Measurements from ENCODE around the gene DMAC2.

GRCh38 chr19:41410336-41411054, 29.2 kb downstream of the DMAC2 start:
- TF ChIP-seq, protein P1, sequence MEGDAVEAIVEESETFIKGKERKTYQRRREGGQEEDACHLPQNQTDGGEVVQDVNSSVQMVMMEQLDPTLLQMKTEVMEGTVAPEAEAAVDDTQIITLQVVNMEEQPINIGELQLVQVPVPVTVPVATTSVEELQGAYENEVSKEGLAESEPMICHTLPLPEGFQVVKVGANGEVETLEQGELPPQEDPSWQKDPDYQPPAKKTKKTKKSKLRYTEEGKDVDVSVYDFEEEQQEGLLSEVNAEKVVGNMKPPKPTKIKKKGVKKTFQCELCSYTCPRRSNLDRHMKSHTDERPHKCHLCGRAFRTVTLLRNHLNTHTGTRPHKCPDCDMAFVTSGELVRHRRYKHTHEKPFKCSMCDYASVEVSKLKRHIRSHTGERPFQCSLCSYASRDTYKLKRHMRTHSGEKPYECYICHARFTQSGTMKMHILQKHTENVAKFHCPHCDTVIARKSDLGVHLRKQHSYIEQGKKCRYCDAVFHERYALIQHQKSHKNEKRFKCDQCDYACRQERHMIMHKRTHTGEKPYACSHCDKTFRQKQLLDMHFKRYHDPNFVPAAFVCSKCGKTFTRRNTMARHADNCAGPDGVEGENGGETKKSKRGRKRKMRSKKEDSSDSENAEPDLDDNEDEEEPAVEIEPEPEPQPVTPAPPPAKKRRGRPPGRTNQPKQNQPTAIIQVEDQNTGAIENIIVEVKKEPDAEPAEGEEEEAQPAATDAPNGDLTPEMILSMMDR (conservative IDR thresholded peaks at IDR 0.05; ENCODE audit: low read length), result no peak
- TF ChIP-seq EZH2phosphoT487 (IDR thresholded peaks at IDR 0.05; ENCODE audit: borderline replicate concordance), result no peak

Data from Loucy (cell line).